Gastroesophageal sphincter (tissue), 3 donors: Measurements from ENCODE around the gene DMD.

Source experiments
- EP300 ChIP-seq: sonication (generic); formaldehyde crosslinking; IDR thresholded peaks from one replicate; pipeline ENCODE4 v1.6.1; 2017; ENCODE audit warnings: antibody characterized with exemption, mild to moderate bottlenecking
- POLR2A ChIP-seq, 2 donors: fragments of 450-650 bp; IDR thresholded peaks; one replicate each; pipeline ENCODE4 v1.6.1; 2017; ENCODE audit warnings: antibody characterized with exemption in 2 of 2, mild to moderate bottlenecking in 2 of 2, moderate library complexity in 1 of 2
- POLR2AphosphoS5 ChIP-seq: sonication (generic); formaldehyde crosslinking; IDR thresholded peaks from one replicate; pipeline ENCODE4 v1.6.1; 2017; ENCODE audit warnings: antibody characterized with exemption
- TF ChIP-seq, protein P1 (sequence below), 4 experiments: fragments of 200-600 bp in 2 of 4; fragments of 450-650 bp in 2 of 4; sonication (generic) in 1 of 4; IDR thresholded peaks; one replicate each; pipeline ENCODE4 v1.5.1; 2017 to 2019; ENCODE audit warnings: antibody characterized with exemption in 4 of 4, mild to moderate bottlenecking in 2 of 4, moderate library complexity in 2 of 4

DNA sequence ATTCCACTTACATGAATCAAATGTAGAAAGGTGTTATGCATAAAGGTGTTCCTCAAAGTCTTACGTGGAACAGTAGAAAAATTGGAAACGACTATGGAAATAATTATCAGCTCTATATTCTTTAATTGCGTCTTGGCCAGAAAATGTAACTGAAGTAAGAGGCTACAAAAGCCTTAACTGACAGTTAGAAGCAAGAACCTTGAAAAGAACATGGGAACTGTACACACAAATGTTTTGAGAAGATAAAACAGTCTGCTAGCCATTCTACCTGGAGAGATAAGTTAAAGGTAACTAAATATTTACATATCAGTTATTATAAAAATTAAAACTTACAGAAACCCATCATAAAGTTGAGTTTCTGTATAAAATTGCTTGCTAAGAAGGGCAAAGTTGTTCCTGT is 1967.5 kb downstream of the DMD start:
- TF ChIP-seq, protein P1, sequence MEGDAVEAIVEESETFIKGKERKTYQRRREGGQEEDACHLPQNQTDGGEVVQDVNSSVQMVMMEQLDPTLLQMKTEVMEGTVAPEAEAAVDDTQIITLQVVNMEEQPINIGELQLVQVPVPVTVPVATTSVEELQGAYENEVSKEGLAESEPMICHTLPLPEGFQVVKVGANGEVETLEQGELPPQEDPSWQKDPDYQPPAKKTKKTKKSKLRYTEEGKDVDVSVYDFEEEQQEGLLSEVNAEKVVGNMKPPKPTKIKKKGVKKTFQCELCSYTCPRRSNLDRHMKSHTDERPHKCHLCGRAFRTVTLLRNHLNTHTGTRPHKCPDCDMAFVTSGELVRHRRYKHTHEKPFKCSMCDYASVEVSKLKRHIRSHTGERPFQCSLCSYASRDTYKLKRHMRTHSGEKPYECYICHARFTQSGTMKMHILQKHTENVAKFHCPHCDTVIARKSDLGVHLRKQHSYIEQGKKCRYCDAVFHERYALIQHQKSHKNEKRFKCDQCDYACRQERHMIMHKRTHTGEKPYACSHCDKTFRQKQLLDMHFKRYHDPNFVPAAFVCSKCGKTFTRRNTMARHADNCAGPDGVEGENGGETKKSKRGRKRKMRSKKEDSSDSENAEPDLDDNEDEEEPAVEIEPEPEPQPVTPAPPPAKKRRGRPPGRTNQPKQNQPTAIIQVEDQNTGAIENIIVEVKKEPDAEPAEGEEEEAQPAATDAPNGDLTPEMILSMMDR (IDR thresholded peaks at IDR 0.05) = no peak
- TF ChIP-seq POLR2A (IDR thresholded peaks at IDR 0.05) = no peak
- TF ChIP-seq EP300 = no peak
- no peak for TF ChIP-seq POLR2AphosphoS5
